ENCODE measurements around the gene WDR17. TPM values are rescaled to one million over a fixed set of nuclear protein-coding genes. Genes with fewer than 3 reads are reported as not detected.

The WDR17 gene
- total and polyA plus RNA-seq, 4 donors: 0.38 to 3.3 (median 2.9) TPM

- intact Hi-C loops (cut with DNase I): loop anchor here (5.0 kb wide), 2 partner anchors 47 to 132 kb away; no protein-coding TSS in a partner anchor
Observed at GRCh38 chr4:176189891-176190795, 124.5 kb downstream of the WDR17 start.

GRCh38 chr4:176191974-176192373 lies 126.3 kb downstream of the WDR17 start:
- H3K36me3 ChIP-seq (ENCODE audit: control insufficient read depth in 1 of 2, insufficient read depth in 2 of 2, low read length in 1 of 2): no peaks in the 10 kb centered on the region
- DNase-seq (no peak), ATAC-seq (ENCODE audit: low FRiP score) (no peak)
- no peak overlapping the region for H3K4me3 ChIP-seq (ENCODE audit: low read length in 2 of 2)
- 19 to 28% methylated on average over 1 of the region's 1 CpG for WGBS, 2 donors
- no peaks in the 10 kb centered on the region for H3K9me3 ChIP-seq (ENCODE audit: control insufficient read depth, low read length)
- intact Hi-C loops (cut with DNase I): no loop called here
- peaks cover 2 to 3% of the 10 kb centered on the region in 2 donors for H3K4me1 ChIP-seq (ENCODE audit: control insufficient read depth in 1 of 2, insufficient read depth in 2 of 2, low read length in 2 of 2)
- H3K27ac ChIP-seq (ENCODE audit: low read depth in 1 of 2, low read length in 2 of 2): no peak overlapping the region
- H3K27me3 ChIP-seq (ENCODE audit: control insufficient read depth in 1 of 2, insufficient read depth in 2 of 2, low read length in 1 of 2): no peaks in the 10 kb centered on the region

More at GRCh38 chr4:176189891-176190795, 124.5 kb downstream of the WDR17 start:
- no peaks in the 10 kb centered on the region for H3K36me3 ChIP-seq (ENCODE audit: control insufficient read depth in 1 of 2, insufficient read depth in 2 of 2, low read length in 1 of 2)
- H3K27me3 ChIP-seq (ENCODE audit: control insufficient read depth in 1 of 2, insufficient read depth in 2 of 2, low read length in 1 of 2): no peaks in the 10 kb centered on the region
- DNase-seq (no peak), ATAC-seq (ENCODE audit: low FRiP score) (no peak)
- peaks cover 2 to 6% of the 10 kb centered on the region in 2 donors for H3K4me1 ChIP-seq (ENCODE audit: control insufficient read depth in 1 of 2, insufficient read depth in 2 of 2, low read length in 2 of 2)
- H3K9me3 ChIP-seq (ENCODE audit: control insufficient read depth, low read length): no peaks in the 10 kb centered on the region
- no peak overlapping the region for H3K4me3 ChIP-seq (ENCODE audit: low read length in 2 of 2)
- 88 to 89% methylated on average over 11 of the region's 11 CpGs for WGBS, 2 donors
- no peak overlapping the region for H3K27ac ChIP-seq (ENCODE audit: low read depth in 1 of 2, low read length in 2 of 2)

GRCh38 chr4:176193126-176193525 lies 127.5 kb downstream of the WDR17 start:
- Histone ChIP-seq H3K27ac (ENCODE audit: low read depth in 1 of 2, low read length in 2 of 2) (no peak overlapping the region), H3K4me1 (ENCODE audit: control insufficient read depth in 1 of 2, insufficient read depth in 2 of 2, low read length in 2 of 2) (peaks cover 0 to 3% of the 10 kb centered on the region in 2 donors), H3K27me3 (ENCODE audit: control insufficient read depth in 1 of 2, insufficient read depth in 2 of 2, low read length in 1 of 2) (no peaks in the 10 kb centered on the region), H3K4me3 (ENCODE audit: low read length in 2 of 2) (no peak overlapping the region), H3K9me3 (ENCODE audit: control insufficient read depth, low read length) (no peaks in the 10 kb centered on the region), H3K36me3 (ENCODE audit: control insufficient read depth in 1 of 2, insufficient read depth in 2 of 2, low read length in 1 of 2) (no peaks in the 10 kb centered on the region)
- ATAC-seq (ENCODE audit: low FRiP score) (no peak), DNase-seq (no peak)
- intact Hi-C loops (cut with DNase I): no loop called here
- WGBS, 2 donors: 23 to 24% methylated on average over 4 of the region's 4 CpGs

GRCh38 chr4:176193938-176194337 lies 128.3 kb downstream of the WDR17 start:
- 67 to 70% methylated on average over 3 of the region's 3 CpGs for WGBS, 2 donors
- Histone ChIP-seq H3K27ac (ENCODE audit: low read depth in 1 of 2, low read length in 2 of 2) (no peak overlapping the region), H3K9me3 (ENCODE audit: control insufficient read depth, low read length) (no peaks in the 10 kb centered on the region), H3K27me3 (ENCODE audit: control insufficient read depth in 1 of 2, insufficient read depth in 2 of 2, low read length in 1 of 2) (no peaks in the 10 kb centered on the region), H3K4me1 (ENCODE audit: control insufficient read depth in 1 of 2, insufficient read depth in 2 of 2, low read length in 2 of 2) (peaks cover 0 to 3% of the 10 kb centered on the region in 2 donors), H3K4me3 (ENCODE audit: low read length in 2 of 2) (no peak overlapping the region), H3K36me3 (ENCODE audit: control insufficient read depth in 1 of 2, insufficient read depth in 2 of 2, low read length in 1 of 2) (no peaks in the 10 kb centered on the region)
- ATAC-seq (ENCODE audit: low FRiP score) (no peak), DNase-seq (no peak)
- intact Hi-C loops (cut with DNase I): no loop called here

- Histone ChIP-seq H3K4me3 (ENCODE audit: low read length in 2 of 2) (peak within 1 kb of the TSS in 1 of 2 donors; percentile 65), H3K36me3 (ENCODE audit: control insufficient read depth in 1 of 2, insufficient read depth in 2 of 2, low read length in 1 of 2) (no peaks in the 10 kb centered on the region), H3K27me3 (ENCODE audit: control insufficient read depth in 1 of 2, insufficient read depth in 2 of 2, low read length in 1 of 2) (no peaks in the 10 kb centered on the region), H3K27ac (ENCODE audit: low read depth in 1 of 2, low read length in 2 of 2) (no peak within 1 kb of the TSS), H3K9me3 (ENCODE audit: control insufficient read depth, low read length) (no peaks in the 10 kb centered on the region), H3K4me1 (ENCODE audit: control insufficient read depth in 1 of 2, insufficient read depth in 2 of 2, low read length in 2 of 2) (peaks cover 0 to 3% of the 10 kb centered on the region in 2 donors)
- ATAC-seq (ENCODE audit: low FRiP score) (peak; percentile 98), DNase-seq (peak; percentile 97 to 98)
- WGBS, 2 donors: 0% methylated on average over 45 of the region's 45 CpGs
- intact Hi-C loops (cut with DNase I): loop anchor here in 1 of 2 donors (5.0 kb wide), 1 partner anchor 82 kb away; no protein-coding TSS in a partner anchor
Observed at GRCh38 chr4:176195184-176195978, 129.7 kb downstream of the WDR17 start, which contains the start of gene SPATA4. TSS of gene SPATA4 (minus strand) at chr4:176195585. CDS start at chr4:176195562, 23 bp downstream.

- intact Hi-C loops (cut with DNase I): loop anchor here in 1 of 2 donors (5.0 kb wide), 1 partner anchor 79 kb away; no protein-coding TSS in a partner anchor
- H3K4me1 ChIP-seq (ENCODE audit: control insufficient read depth in 1 of 2, insufficient read depth in 2 of 2, low read length in 2 of 2): no peaks in the 10 kb centered on the region
- ATAC-seq (ENCODE audit: low FRiP score) (no peak), DNase-seq (no peak)
- H3K27me3 ChIP-seq (ENCODE audit: control insufficient read depth in 1 of 2, insufficient read depth in 2 of 2, low read length in 1 of 2): no peaks in the 10 kb centered on the region
- H3K4me3 ChIP-seq (ENCODE audit: low read length in 2 of 2): no peak overlapping the region
- no peaks in the 10 kb centered on the region for H3K36me3 ChIP-seq (ENCODE audit: control insufficient read depth in 1 of 2, insufficient read depth in 2 of 2, low read length in 1 of 2)
- WGBS, 2 donors: 76 to 86% methylated on average over 8 of the region's 8 CpGs
- H3K27ac ChIP-seq (ENCODE audit: low read depth in 1 of 2, low read length in 2 of 2): no peak overlapping the region
- no peaks in the 10 kb centered on the region for H3K9me3 ChIP-seq (ENCODE audit: control insufficient read depth, low read length)
Observed at GRCh38 chr4:176198316-176198903, 132.8 kb downstream of the WDR17 start.

GRCh38 chr4:176205299-176205698 lies 139.7 kb downstream of the WDR17 start:
- 69 to 70% methylated on average over 4 of the region's 4 CpGs for WGBS, 2 donors
- H3K4me1 ChIP-seq (ENCODE audit: control insufficient read depth in 1 of 2, insufficient read depth in 2 of 2, low read length in 2 of 2): no peaks in the 10 kb centered on the region
- no peak for DNase-seq
- intact Hi-C loops (cut with DNase I): no loop called here
- H3K36me3 ChIP-seq (ENCODE audit: control insufficient read depth in 1 of 2, insufficient read depth in 2 of 2, low read length in 1 of 2): no peaks in the 10 kb centered on the region
- no peaks in the 10 kb centered on the region for H3K27me3 ChIP-seq (ENCODE audit: control insufficient read depth in 1 of 2, insufficient read depth in 2 of 2, low read length in 1 of 2)
- ATAC-seq (ENCODE audit: low FRiP score): no peak
- no peaks in the 10 kb centered on the region for H3K9me3 ChIP-seq (ENCODE audit: control insufficient read depth, low read length)
- no peak overlapping the region for H3K4me3 ChIP-seq (ENCODE audit: low read length in 2 of 2)
- no peak overlapping the region for H3K27ac ChIP-seq (ENCODE audit: low read depth in 1 of 2, low read length in 2 of 2)

DNA sequence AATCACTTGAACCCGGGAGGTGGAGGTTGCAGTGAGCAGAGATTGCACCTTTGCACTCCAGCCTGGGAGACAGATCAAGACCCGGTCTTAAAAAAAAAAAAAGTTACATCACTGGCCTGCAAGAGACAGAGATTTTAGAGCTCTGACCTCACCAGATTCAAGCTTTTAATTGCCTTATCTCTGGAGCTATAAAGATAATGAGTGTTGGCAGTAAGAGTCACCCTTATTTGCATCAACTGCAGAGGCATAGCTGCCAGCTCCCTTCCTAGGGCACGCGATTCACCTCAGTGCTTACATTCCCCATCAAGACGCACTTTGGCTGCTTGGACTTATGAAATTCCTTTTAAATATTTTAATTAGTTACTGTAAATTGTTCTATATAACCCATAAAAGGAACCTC lies 142.2 kb downstream of the WDR17 start:
- 82 to 94% methylated on average over 5 of the region's 5 CpGs for WGBS, 2 donors
- Histone ChIP-seq H3K36me3 (ENCODE audit: control insufficient read depth in 1 of 2, insufficient read depth in 2 of 2, low read length in 1 of 2) (no peaks in the 10 kb centered on the region), H3K27ac (ENCODE audit: low read depth in 1 of 2, low read length in 2 of 2) (no peak overlapping the region), H3K9me3 (ENCODE audit: control insufficient read depth, low read length) (no peaks in the 10 kb centered on the region), H3K4me1 (ENCODE audit: control insufficient read depth in 1 of 2, insufficient read depth in 2 of 2, low read length in 2 of 2) (no peaks in the 10 kb centered on the region), H3K27me3 (ENCODE audit: control insufficient read depth in 1 of 2, insufficient read depth in 2 of 2, low read length in 1 of 2) (no peaks in the 10 kb centered on the region), H3K4me3 (ENCODE audit: low read length in 2 of 2) (no peak overlapping the region)
- no peak for DNase-seq
- intact Hi-C loops (cut with DNase I): no loop called here
- no peak for ATAC-seq (ENCODE audit: low FRiP score)
